Measurements from ENCODE around the gene HOGA1.

The HOGA1 gene

DNA sequence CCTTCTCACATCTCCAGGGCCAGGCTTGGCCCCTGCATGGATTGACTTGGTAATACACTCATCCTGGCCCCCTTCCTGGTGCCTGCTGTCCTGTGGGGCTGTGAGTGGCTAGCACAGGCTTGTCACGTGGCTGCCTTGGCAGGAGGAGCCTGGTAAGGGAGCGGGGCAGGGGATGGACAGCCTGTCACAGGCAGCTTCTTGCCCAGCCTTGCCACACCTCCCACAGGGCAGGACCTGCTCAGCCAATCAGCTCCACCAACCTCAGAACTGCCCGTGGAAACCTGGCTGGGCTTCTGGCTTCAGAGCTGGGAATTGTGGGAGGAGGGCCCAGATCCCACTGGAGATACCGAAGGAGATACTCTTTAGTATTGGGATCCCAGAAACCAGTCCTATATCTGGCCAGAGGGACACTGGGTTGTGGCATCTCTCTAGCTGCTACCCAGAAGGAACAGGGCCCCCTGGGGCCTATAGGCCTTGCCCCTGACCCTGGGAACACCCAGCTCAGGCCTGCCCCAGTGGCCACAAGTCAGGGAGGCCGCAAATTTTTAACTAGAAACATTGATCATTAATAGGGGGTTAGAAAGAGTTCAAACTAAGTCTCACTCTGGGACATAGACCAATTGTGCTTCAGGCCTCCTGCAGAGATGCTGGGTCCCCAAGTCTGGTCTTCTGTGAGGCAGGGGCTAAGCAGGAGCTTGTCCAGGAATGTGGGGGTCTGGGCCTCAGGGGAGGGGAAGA lies at the start of gene HOGA1:
HOGA1 (plus strand) TSS at position 330 of the 738 bp plus-strand sequence; CDS start at position 645, 315 bp downstream.
- Histone ChIP-seq H3K27me3 (ENCODE audit: insufficient read depth, low read length) (no peaks in the 10 kb centered on the region), H3K4me1 (ENCODE audit: insufficient read depth, low read length) (peaks cover 3% of the 10 kb centered on the region; the same call in 1 of the 2 replicates), H3K4me3 (ENCODE audit: low read length) (no peak within 1 kb of the TSS), H3K27ac (ENCODE audit: low read length) (no peak within 1 kb of the TSS), H3K9ac (ENCODE audit: low read depth, low read length) (no peak within 1 kb of the TSS; the same call in 1 of the 2 replicates), H3K36me3 (ENCODE audit: insufficient read depth, low read depth, low read length) (no peaks in the 10 kb centered on the region), H3K9me3 (ENCODE audit: insufficient read depth, low read depth, low read length) (no peaks in the 10 kb centered on the region)

DNA sequence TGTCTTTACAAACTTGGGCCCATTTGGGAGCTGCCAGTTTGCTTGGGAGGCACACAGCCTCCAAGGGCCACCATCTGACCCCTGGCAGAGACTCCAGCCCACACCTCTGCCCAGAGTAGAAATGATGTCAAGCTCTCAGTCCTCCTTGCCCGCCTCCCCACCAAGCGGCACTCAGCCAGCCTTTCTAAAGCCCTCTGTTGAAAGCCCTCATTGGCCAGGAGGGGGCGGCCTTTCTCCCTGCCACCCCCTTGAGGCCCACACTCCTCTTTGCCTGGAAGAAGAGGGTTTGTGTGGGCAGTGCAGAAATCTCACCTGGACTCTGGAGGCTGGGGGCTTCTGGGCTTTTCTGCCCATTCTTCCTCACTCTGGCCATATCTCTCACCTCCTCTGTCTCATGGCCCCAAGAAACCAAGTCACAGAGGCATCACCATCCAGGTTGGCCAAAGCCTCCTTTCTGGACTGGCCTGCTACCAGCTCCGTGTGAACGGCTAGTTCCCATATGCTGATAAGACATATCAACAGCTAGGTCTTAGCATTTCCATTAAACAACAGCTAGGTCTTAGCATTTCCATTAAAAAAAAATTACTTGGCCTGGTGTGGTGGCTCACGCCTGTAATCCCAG lies 49.3 kb upstream of the HOGA1 start:
- H3K27me3 ChIP-seq (ENCODE audit: insufficient read depth, low read length): no peaks in the 10 kb centered on the region
- H3K4me3 ChIP-seq (ENCODE audit: low read length): no peak overlapping the region
- H3K9ac ChIP-seq (ENCODE audit: low read depth, low read length): no peak overlapping the region
- no peaks in the 10 kb centered on the region; the same call in 1 of the 2 replicates for H3K4me1 ChIP-seq (ENCODE audit: insufficient read depth, low read length)
- no peaks in the 10 kb centered on the region for H3K9me3 ChIP-seq (ENCODE audit: insufficient read depth, low read depth, low read length)
- H3K36me3 ChIP-seq (ENCODE audit: insufficient read depth, low read depth, low read length): no peaks in the 10 kb centered on the region
- no peak overlapping the region for H3K27ac ChIP-seq (ENCODE audit: low read length)

DNA sequence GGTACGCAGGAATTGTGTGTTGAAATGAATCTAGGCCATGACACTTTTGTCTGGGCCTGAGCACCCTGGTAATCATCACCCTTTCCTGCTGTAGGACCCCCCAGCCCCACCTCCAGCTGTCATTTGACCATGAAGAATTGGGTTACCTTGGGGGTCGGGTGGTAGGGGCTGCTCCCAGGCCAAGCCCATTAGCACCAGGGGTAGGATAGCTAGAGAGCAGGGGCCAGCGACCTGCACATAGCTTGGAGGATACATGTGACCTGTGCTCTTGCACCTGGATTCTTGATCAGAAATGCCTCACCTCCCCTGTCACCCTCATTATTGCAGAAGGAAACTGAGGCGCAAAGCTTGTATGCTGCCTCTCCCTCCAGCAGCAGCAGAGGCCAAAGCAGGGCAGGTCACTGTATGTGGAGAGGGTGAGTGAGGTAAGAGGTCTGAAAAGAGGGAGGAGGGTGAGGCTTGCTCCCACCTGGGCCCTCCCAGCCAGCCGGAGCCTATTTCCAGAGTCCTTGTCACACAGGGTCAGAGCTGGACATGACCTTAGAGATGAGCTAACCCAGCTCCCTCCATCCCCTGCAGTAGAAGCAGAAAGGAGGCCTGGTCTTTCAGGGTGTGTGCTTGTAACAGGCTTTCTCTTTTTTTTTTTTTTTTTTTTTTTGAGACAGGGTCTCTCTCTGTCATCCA lies 46.9 kb upstream of the HOGA1 start:
- Histone ChIP-seq H3K4me1 (ENCODE audit: insufficient read depth, low read length) (peaks cover 4% of the 10 kb centered on the region), H3K9me3 (ENCODE audit: insufficient read depth, low read depth, low read length) (no peaks in the 10 kb centered on the region), H3K27ac (ENCODE audit: low read length) (no peak overlapping the region), H3K9ac (ENCODE audit: low read depth, low read length) (no peak overlapping the region), H3K27me3 (ENCODE audit: insufficient read depth, low read length) (no peaks in the 10 kb centered on the region), H3K36me3 (ENCODE audit: insufficient read depth, low read depth, low read length) (no peaks in the 10 kb centered on the region), H3K4me3 (ENCODE audit: low read length) (no peak overlapping the region)

DNA sequence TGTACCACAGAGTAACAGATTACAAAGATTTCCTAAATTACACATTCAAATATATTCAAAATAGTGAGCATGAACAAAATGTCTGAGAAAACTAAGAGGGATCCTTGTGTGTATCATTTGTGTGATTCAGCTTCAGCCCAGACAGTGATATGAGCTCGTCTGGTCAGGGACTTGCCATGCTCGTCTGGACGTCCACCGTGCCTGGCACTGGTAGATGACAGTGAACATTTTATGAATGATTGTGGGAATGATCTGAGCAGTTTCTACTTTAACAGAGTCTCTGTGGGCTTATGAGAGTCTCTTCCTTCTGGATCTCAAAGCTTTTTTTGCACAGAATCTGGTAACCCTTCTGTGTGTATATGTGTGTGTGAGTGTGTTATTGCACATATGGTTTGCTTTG lies 45.8 kb upstream of the HOGA1 start:
- Histone ChIP-seq H3K27ac (ENCODE audit: low read length) (no peak overlapping the region), H3K4me3 (ENCODE audit: low read length) (no peak overlapping the region), H3K27me3 (ENCODE audit: insufficient read depth, low read length) (no peaks in the 10 kb centered on the region), H3K4me1 (ENCODE audit: insufficient read depth, low read length) (peaks cover 8% of the 10 kb centered on the region), H3K9ac (ENCODE audit: low read depth, low read length) (no peak overlapping the region), H3K36me3 (ENCODE audit: insufficient read depth, low read depth, low read length) (no peaks in the 10 kb centered on the region), H3K9me3 (ENCODE audit: insufficient read depth, low read depth, low read length) (no peaks in the 10 kb centered on the region)

DNA sequence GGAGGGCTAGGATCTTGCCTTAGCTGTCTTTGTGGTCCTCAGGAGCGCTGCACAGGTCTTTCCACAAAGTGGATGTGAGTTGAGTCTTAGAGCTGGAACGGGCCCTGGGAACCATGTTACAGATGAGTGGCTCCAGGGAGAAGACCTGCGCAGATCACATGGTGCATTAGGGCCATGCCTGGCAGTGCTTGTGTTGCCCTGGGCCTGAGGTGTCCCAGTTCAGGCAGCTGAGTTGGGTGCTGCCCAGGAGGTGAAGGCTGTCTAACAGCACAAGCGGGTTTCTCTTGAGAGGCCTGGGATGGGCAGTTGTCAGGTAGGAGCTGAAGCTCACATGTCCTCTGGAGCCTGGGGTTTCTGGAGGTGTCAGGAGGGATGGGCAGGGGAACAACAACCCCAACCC lies 45.4 kb upstream of the HOGA1 start:
- H3K27me3 ChIP-seq (ENCODE audit: insufficient read depth, low read length): no peaks in the 10 kb centered on the region
- H3K4me1 ChIP-seq (ENCODE audit: insufficient read depth, low read length): peaks cover 8% of the 10 kb centered on the region
- no peak overlapping the region for H3K4me3 ChIP-seq (ENCODE audit: low read length)
- H3K27ac ChIP-seq (ENCODE audit: low read length): no peak overlapping the region
- H3K36me3 ChIP-seq (ENCODE audit: insufficient read depth, low read depth, low read length): no peaks in the 10 kb centered on the region
- no peaks in the 10 kb centered on the region for H3K9me3 ChIP-seq (ENCODE audit: insufficient read depth, low read depth, low read length)
- no peak overlapping the region for H3K9ac ChIP-seq (ENCODE audit: low read depth, low read length)

DNA sequence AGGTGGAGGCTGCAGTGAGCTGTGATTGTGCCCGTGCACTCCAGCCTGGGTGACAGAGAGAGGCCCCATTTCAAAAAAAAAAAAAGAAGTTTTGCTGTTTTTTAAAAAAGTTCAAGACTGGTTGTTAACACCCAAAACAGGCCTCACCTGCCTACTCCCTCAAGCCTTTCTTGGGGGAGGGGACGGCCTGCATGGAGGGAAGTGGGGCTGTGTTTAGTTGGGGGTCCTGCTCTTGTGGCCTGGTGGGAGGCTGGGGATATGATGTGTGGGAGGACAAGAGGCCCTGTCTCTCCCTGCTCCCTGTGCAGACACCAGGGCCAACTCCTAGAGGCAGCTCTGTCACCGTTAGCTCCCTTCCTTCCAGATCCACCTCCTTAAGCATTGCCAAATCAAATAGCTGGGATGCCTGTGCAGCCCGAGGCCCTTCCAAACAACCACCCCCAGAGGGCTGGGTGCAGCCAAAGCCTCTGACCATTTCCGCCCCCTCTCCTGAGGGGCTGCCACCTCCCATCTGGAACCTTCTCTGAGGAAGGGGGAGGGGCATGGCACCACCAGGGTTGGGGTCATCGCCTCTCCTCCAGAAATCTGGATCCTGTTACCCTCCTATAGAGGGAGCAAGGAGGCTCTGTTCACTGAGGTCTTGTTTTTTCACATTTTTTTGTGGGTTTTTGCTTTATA lies 44.5 kb upstream of the HOGA1 start:
- H3K4me3 ChIP-seq (ENCODE audit: low read length): no peak overlapping the region
- H3K27ac ChIP-seq (ENCODE audit: low read length): no peak overlapping the region
- peaks cover 8% of the 10 kb centered on the region for H3K4me1 ChIP-seq (ENCODE audit: insufficient read depth, low read length)
- no peaks in the 10 kb centered on the region for H3K27me3 ChIP-seq (ENCODE audit: insufficient read depth, low read length)
- H3K9me3 ChIP-seq (ENCODE audit: insufficient read depth, low read depth, low read length): no peaks in the 10 kb centered on the region
- H3K9ac ChIP-seq (ENCODE audit: low read depth, low read length): peak overlapping the region; percentile 50; the same call in 1 of the 2 replicates
- H3K36me3 ChIP-seq (ENCODE audit: insufficient read depth, low read depth, low read length): no peaks in the 10 kb centered on the region

DNA sequence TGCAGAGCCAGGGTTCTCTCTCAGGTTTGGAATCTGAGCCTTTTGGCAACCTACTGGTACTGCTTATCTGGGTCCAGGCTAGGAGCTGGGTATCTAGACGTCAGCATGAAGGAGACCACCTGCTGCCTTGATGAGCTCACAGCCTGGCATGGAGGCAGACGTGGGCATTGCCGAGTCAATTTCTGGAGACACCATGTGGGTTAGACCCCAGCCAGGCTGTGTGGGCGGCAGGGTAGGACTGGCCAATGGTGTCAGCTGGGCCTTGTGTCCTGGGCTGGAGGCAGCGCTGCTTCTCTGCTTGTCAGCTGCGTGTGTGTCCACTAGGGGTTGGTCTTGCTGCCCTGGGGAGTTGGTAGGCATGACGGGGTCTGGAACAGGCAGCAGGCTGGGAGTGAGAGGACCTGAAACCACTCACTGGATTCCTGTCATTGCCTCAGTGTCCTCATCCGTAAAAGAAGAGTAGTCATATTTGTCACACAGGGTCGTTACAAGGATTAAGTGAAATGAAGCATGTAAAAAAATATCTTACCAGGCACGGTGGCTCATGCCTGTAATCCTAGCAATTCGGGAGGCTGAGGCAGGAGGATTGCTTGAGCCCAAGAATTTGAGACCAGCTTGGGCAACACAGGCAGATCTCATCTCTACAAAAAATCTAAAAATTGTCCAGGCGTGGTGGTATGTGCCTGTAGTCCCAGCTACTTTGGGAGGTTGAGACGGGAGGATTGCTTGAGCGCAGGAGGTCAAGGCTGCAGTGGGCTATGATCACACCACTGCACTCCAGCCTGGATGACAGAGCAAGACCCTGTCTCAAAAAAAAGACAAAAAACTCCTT lies 43.3 kb upstream of the HOGA1 start:
- Histone ChIP-seq H3K36me3 (ENCODE audit: insufficient read depth, low read depth, low read length) (no peaks in the 10 kb centered on the region), H3K9ac (ENCODE audit: low read depth, low read length) (no peak overlapping the region), H3K4me1 (ENCODE audit: insufficient read depth, low read length) (peaks cover 8% of the 10 kb centered on the region), H3K27ac (ENCODE audit: low read length) (no peak overlapping the region), H3K9me3 (ENCODE audit: insufficient read depth, low read depth, low read length) (no peaks in the 10 kb centered on the region), H3K27me3 (ENCODE audit: insufficient read depth, low read length) (no peaks in the 10 kb centered on the region), H3K4me3 (ENCODE audit: low read length) (no peak overlapping the region)

DNA sequence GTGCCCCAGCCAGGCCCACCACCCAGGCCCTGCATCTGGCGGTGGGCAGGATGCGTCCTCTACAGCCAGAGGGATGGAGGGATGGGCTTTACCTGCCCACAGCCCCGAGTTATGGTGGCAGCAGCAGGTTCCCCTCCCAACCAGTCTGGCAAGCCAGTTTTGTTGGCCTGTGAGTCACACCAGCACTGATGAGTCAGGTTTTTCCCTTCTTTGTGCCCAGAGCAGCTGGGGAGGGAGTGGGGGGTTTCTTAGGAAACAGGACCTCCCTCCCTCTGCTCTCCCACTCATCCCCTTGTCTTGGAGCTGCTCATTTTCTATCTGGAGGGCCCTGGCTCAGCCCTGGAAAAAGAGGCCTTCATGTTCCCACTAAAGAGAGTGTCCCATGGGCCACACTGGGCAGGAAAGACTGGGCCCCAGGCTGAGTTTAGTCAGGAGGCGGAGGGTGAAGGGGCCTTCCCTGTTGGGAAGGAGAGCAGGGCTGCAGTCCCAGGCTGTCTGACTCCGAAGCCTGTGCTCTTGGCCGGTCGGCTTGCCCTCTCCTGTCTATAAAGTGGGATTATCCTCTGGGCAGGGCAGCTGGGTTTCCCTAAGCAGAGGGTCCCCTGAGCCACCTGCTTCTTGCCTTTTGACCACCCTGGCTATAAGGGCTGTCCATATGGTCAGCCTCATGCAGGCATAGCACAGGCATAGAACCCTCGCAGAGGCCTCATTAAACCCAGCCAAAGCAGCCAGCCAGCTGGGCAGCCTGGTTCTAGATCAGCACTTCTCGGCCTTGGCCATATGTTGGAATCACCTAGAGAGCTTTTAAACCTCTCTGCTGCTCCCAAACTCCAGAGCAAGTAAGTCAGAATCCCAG lies 41.8 kb upstream of the HOGA1 start:
- H3K9me3 ChIP-seq (ENCODE audit: insufficient read depth, low read depth, low read length): no peaks in the 10 kb centered on the region
- H3K27ac ChIP-seq (ENCODE audit: low read length): peak overlapping the region; percentile 14
- no peak overlapping the region for H3K4me3 ChIP-seq (ENCODE audit: low read length)
- H3K36me3 ChIP-seq (ENCODE audit: insufficient read depth, low read depth, low read length): no peaks in the 10 kb centered on the region
- no peaks in the 10 kb centered on the region for H3K27me3 ChIP-seq (ENCODE audit: insufficient read depth, low read length)
- no peak overlapping the region; the same call in 1 of the 2 replicates for H3K9ac ChIP-seq (ENCODE audit: low read depth, low read length)
- H3K4me1 ChIP-seq (ENCODE audit: insufficient read depth, low read length): peaks cover 8% of the 10 kb centered on the region

DNA sequence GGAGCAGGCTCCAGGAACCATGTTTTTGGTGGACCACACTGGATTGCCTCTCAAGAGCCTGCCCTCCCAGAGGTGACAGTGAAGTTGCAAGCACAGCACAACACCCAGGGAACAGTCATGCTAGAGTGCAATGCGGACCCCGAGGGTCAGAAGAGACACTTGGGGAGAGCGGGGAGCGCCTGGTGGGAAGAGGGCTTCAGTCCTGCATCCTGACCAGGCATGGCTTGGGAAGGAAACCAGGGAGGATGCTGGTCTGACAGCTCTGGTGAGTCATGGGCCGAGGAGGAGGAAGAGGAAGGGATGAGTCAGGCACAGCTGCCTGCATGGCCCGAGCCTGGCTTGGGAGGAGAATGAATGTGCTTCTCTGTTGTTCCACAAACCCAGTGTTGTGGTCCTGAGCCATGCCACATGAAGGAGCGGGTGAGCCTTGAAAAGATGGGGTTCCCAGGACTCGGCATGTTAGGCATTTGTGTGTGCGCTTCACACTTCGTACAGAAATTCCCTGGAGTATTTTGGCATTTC lies 41.1 kb upstream of the HOGA1 start:
- Histone ChIP-seq H3K4me1 (ENCODE audit: insufficient read depth, low read length) (peaks cover 8% of the 10 kb centered on the region), H3K36me3 (ENCODE audit: insufficient read depth, low read depth, low read length) (no peaks in the 10 kb centered on the region), H3K27ac (ENCODE audit: low read length) (peak overlapping the region; percentile 14), H3K9me3 (ENCODE audit: insufficient read depth, low read depth, low read length) (no peaks in the 10 kb centered on the region), H3K4me3 (ENCODE audit: low read length) (no peak overlapping the region), H3K27me3 (ENCODE audit: insufficient read depth, low read length) (no peaks in the 10 kb centered on the region), H3K9ac (ENCODE audit: low read depth, low read length) (no peak overlapping the region)

DNA sequence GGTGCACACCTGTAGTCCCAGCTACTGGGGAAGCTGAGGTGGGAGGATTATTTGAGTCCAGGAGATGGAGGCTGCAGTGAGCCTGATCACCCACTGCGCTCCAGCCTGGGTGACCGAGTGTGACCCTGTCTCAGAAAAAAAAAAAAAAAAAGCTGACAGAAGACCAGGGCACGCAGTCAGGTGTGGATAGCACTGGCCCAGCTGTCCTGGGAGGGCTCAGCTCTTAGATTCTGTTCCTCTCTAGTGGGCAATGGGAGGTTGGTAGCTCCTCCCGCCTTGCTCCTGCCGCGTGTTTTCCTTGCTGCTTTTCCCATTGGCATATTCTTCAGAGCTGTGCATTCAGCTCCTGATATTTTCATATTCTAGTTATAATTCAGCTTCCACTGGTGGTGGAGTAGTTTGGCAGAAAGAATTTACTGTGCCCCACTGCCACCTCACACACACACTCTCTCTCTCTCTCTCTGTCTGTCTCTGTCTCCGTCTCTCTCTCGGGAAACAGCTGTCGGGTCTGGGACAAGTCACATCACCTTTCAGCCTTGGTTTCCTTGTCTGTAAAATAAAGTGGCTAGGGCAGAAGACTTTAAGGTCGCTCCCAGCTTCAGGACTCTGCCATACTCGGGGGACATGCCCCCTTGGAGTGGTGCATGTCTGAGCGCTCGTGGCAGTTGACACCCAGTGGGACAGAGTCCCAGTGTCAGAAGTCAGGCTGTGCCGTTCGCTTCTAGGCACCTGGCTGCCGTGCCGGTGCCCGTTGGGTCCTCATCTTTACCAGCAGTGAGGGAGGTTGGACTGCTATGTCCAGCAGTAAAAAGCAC lies 37.5 kb upstream of the HOGA1 start:
- Histone ChIP-seq H3K9ac (ENCODE audit: low read depth, low read length) (no peak overlapping the region), H3K27me3 (ENCODE audit: insufficient read depth, low read length) (no peaks in the 10 kb centered on the region), H3K9me3 (ENCODE audit: insufficient read depth, low read depth, low read length) (no peaks in the 10 kb centered on the region), H3K27ac (ENCODE audit: low read length) (no peak overlapping the region), H3K36me3 (ENCODE audit: insufficient read depth, low read depth, low read length) (no peaks in the 10 kb centered on the region), H3K4me3 (ENCODE audit: low read length) (no peak overlapping the region), H3K4me1 (ENCODE audit: insufficient read depth, low read length) (peaks cover 25% of the 10 kb centered on the region)

Measured in iPS-20b (cell line).